ENCODE data around the gene RPEL1.

- TF ChIP-seq CTCF (IDR thresholded peaks at IDR 0.05) (no peak), POLR2A (IDR thresholded peaks at IDR 0.05) (no peak)
Measured at GRCh38 chr10:103204353-103205255, 41.1 kb upstream of the RPEL1 start.
